ENCODE data around the gene ALKBH5.

GRCh38 chr17:18229771-18230170 lies 46.1 kb downstream of the ALKBH5 start:
- TF ChIP-seq GATA3 (IDR thresholded peaks at IDR 0.05; ENCODE audit: low read depth, low read length) (no peak), GATA2 (IDR thresholded peaks at IDR 0.05; ENCODE audit: low read depth, low read length) (no peak)

All from SH-SY5Y (cell line).